IPS-18a (cell line): ENCODE data around the gene GPR146.
"Not testable (repeated sequence)": the region's sequence is repeated elsewhere in the genome, so short reads cannot be mapped to it uniquely, and the experiment has no call there.

ENCODE experiments used
- H3K27ac ChIP-seq: one replicate; pipeline ENCODE4 v1.5.1; 2013; ENCODE audit warnings: low read length
- H3K27me3 ChIP-seq: one replicate; pipeline ENCODE4 v1.6.1; 2013; ENCODE audit warnings: mild to moderate bottlenecking, low read length; ENCODE audit not compliant: control insufficient read depth, insufficient read depth
- H3K36me3 ChIP-seq: one replicate; pipeline ENCODE4 v1.6.1; 2013; ENCODE audit warnings: low read depth, low read length; ENCODE audit not compliant: control insufficient read depth
- H3K4me1 ChIP-seq: one replicate; pipeline ENCODE4 v1.6.1; 2013; ENCODE audit warnings: low read depth, low read length; ENCODE audit not compliant: control insufficient read depth
- H3K4me3 ChIP-seq: one replicate; pipeline ENCODE4 v1.5.1; 2013; ENCODE audit warnings: low read length
- H3K9ac ChIP-seq: one replicate; pipeline ENCODE4 v1.6.1; 2013; ENCODE audit warnings: mild to moderate bottlenecking, low read length, moderate library complexity
- H3K9me3 ChIP-seq: one replicate; pipeline ENCODE4 v1.6.1; 2013; ENCODE audit warnings: low read depth, low read length; ENCODE audit not compliant: control insufficient read depth

GPR146 gene

GRCh38 chr7:1070544-1071011, 26.2 kb downstream of the GPR146 start:
- Histone ChIP-seq H3K4me3 (no peak overlapping the region), H3K9me3 (peaks cover 3% of the 10 kb centered on the region), H3K27me3 (no peaks in the 10 kb centered on the region), H3K4me1 (no peaks in the 10 kb centered on the region), H3K9ac (no peak overlapping the region), H3K27ac (no peak overlapping the region), H3K36me3 (no peaks in the 10 kb centered on the region)

- Histone ChIP-seq H3K9ac (no peak overlapping the region), H3K4me3 (no peak overlapping the region), H3K36me3 (no peaks in the 10 kb centered on the region), H3K27me3 (no peaks in the 10 kb centered on the region), H3K9me3 (peaks cover 3% of the 10 kb centered on the region), H3K27ac (no peak overlapping the region), H3K4me1 (no peaks in the 10 kb centered on the region)
Measured at GRCh38 chr7:1071731-1072254, 27.4 kb downstream of the GPR146 start.

GRCh38 chr7:1073142-1073977, 29.0 kb downstream of the GPR146 start:
- H3K9ac ChIP-seq = no peak overlapping the region
- H3K36me3 ChIP-seq = no peaks in the 10 kb centered on the region

GRCh38 chr7:1074018-1074417, 29.7 kb downstream of the GPR146 start:
- H3K9me3 ChIP-seq, H3K27ac ChIP-seq, H3K27me3 ChIP-seq, H3K9ac ChIP-seq, H3K4me3 ChIP-seq, H3K36me3 ChIP-seq, H3K4me1 ChIP-seq: not testable (repeated sequence)

More at GRCh38 chr7:1073142-1073977, 29.0 kb downstream of the GPR146 start:
- peaks cover 3% of the 10 kb centered on the region for H3K9me3 ChIP-seq
- H3K27me3 ChIP-seq = no peaks in the 10 kb centered on the region
- H3K27ac ChIP-seq = no peak overlapping the region
- H3K4me3 ChIP-seq = no peak overlapping the region
- H3K4me1 ChIP-seq = no peaks in the 10 kb centered on the region

- Histone ChIP-seq H3K4me1 (no peaks in the 10 kb centered on the region), H3K4me3 (no peak overlapping the region), H3K27me3 (no peaks in the 10 kb centered on the region), H3K9me3 (peaks cover 3% of the 10 kb centered on the region), H3K9ac (no peak overlapping the region), H3K36me3 (no peaks in the 10 kb centered on the region), H3K27ac (no peak overlapping the region)
Measured at GRCh38 chr7:1074593-1075431, 30.5 kb downstream of the GPR146 start.

- no peak overlapping the region for H3K4me3 ChIP-seq
- H3K9ac ChIP-seq = no peak overlapping the region
- no peaks in the 10 kb centered on the region for H3K4me1 ChIP-seq
- no peak overlapping the region for H3K27ac ChIP-seq
- H3K9me3 ChIP-seq = no peaks in the 10 kb centered on the region
- no peaks in the 10 kb centered on the region for H3K36me3 ChIP-seq
- no peaks in the 10 kb centered on the region for H3K27me3 ChIP-seq
Measured at GRCh38 chr7:1076184-1077072, 32.1 kb downstream of the GPR146 start.

GRCh38 chr7:1078519-1078918, 34.2 kb downstream of the GPR146 start:
- Histone ChIP-seq H3K9ac (no peak overlapping the region), H3K4me3 (no peak overlapping the region), H3K36me3 (no peaks in the 10 kb centered on the region), H3K27me3 (no peaks in the 10 kb centered on the region), H3K27ac (no peak overlapping the region), H3K9me3 (no peaks in the 10 kb centered on the region), H3K4me1 (no peaks in the 10 kb centered on the region)

GRCh38 chr7:1078985-1079384, 34.6 kb downstream of the GPR146 start:
- no peak overlapping the region for H3K9ac ChIP-seq

GRCh38 chr7:1079546-1079945, 35.2 kb downstream of the GPR146 start:
- H3K9me3 ChIP-seq = no peaks in the 10 kb centered on the region
- H3K27me3 ChIP-seq = no peaks in the 10 kb centered on the region
- H3K4me3 ChIP-seq = no peak overlapping the region
- H3K27ac ChIP-seq = no peak overlapping the region
- H3K36me3 ChIP-seq = no peaks in the 10 kb centered on the region
- no peak overlapping the region for H3K9ac ChIP-seq
- no peaks in the 10 kb centered on the region for H3K4me1 ChIP-seq

More at GRCh38 chr7:1078985-1079384, 34.6 kb downstream of the GPR146 start:
- Histone ChIP-seq H3K27ac (no peak overlapping the region), H3K9me3 (no peaks in the 10 kb centered on the region), H3K4me1 (no peaks in the 10 kb centered on the region), H3K27me3 (no peaks in the 10 kb centered on the region), H3K36me3 (no peaks in the 10 kb centered on the region), H3K4me3 (no peak overlapping the region)

GRCh38 chr7:1080252-1080920, 36.0 kb downstream of the GPR146 start:
- H3K27ac ChIP-seq = no peak overlapping the region
- no peak overlapping the region for H3K4me3 ChIP-seq
- H3K36me3 ChIP-seq = no peaks in the 10 kb centered on the region
- no peaks in the 10 kb centered on the region for H3K9me3 ChIP-seq
- H3K4me1 ChIP-seq = no peaks in the 10 kb centered on the region
- no peaks in the 10 kb centered on the region for H3K27me3 ChIP-seq
- H3K9ac ChIP-seq = no peak overlapping the region
